Activated naive CD4-positive, alpha-beta T cell treated with anti-CD3 and anti-CD28 coated beads, Interleukin-2, amount 50 U/mL, for 16 hours (primary cell): Measurements from ENCODE around the gene TNFSF10.
A peak's percentile ranks its signal among the peaks of the same experiment; 100 is the strongest.
"Not testable (repeated sequence)": the region's sequence is repeated elsewhere in the genome, so short reads cannot be mapped to it uniquely, and the experiment has no call there.

Source experiments
- DNase-seq: peaks from one replicate; pipeline ENCODE4 v3.0.0-alpha.2; 2020

The TNFSF10 gene

DNA sequence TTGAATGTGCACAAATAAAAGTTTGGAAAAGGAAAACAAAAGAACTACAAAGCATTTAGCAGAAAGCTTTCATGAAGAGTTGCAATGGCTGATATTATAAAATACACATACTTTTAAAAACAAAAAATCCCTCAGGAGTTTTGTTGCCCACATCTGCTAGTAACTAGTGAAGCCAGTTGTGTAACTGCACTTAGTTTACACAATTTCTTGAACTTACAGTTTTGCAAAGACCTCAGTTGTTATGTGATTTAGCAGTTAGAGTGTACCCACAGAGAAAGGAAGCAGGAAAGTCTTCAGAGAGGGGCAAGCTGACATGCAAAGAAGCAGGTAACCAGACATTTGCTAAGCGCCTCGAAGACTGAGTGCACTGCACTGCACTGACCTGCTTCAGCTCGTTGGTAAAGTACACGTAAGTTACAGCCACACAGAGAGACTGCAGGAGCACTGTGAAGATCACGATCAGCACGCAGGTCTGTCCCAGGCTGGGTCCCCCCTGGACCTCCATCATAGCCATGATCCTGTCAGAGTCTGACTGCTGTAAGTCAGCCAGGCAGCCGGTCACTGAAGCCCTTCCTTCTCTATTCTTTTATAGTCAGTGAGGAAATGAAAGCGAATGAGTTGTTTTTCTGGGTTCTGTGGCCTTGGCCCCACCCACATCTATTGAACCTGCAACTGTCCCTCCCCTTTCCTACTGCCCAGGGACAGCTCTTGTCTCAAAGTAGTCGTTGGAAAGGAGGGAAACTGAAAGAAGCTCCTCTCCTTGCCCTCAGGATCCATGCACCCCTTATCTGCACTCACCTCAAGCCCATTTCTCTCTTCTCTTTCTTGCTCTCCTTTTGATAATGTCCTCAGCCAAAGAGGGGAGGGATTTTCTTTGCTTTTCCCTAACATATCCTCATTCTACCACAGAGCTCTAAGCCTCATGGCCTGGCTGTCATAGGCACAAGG lies at the start of gene TNFSF10:
Gene TNFSF10 (minus strand): TSS at position 560 of the 948 bp plus-strand sequence. CDS start 46 bp downstream, at position 514.
- peak; percentile 56 for DNase-seq

GRCh38 chr3:172569128-172570008 lies 46.1 kb upstream of the TNFSF10 start:
- DNase-seq = no peak

GRCh38 chr3:172568701-172569100 lies 45.5 kb upstream of the TNFSF10 start:
- no peak for DNase-seq

DNA sequence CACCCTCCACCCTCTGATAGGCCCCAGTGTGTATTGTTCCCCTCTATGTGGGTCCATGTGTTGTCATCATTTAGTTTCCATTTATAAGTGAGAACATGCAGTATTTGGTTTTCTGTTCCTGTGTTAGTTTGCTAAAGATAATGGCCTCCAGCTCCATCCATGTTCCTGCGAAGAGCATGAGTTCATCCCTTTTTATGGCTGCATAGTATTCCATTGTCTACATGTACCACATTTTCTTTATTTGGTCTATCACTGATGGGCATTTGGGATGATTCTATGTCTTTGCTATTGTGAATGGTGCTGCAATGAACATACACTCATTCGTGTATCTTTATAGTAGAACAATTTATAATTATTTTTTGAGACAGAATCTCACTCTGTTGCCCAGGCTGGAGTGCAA lies 43.6 kb upstream of the TNFSF10 start:
- DNase-seq = not testable (repeated sequence)

DNA sequence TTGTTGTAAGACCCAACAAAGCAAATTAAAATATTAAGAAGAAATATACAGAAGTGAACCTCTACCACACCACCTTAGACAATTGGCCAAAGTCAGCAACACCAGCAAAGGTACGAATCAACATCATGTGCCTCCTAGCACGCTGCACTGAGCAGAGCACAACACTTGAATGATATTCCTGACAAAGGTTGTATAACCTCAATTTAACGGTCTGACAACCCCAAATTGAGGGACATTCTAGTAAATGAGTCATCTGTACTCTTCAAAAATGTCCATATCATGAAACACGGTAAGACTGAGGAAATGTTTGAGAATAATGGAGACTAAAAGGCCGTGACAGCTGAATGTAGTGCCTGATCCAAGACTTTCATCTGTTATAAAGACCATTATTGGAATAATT lies 41.3 kb upstream of the TNFSF10 start:
- DNase-seq = no peak

GRCh38 chr3:172562871-172563865 lies 39.9 kb upstream of the TNFSF10 start:
- peak; percentile 29 for DNase-seq

DNA sequence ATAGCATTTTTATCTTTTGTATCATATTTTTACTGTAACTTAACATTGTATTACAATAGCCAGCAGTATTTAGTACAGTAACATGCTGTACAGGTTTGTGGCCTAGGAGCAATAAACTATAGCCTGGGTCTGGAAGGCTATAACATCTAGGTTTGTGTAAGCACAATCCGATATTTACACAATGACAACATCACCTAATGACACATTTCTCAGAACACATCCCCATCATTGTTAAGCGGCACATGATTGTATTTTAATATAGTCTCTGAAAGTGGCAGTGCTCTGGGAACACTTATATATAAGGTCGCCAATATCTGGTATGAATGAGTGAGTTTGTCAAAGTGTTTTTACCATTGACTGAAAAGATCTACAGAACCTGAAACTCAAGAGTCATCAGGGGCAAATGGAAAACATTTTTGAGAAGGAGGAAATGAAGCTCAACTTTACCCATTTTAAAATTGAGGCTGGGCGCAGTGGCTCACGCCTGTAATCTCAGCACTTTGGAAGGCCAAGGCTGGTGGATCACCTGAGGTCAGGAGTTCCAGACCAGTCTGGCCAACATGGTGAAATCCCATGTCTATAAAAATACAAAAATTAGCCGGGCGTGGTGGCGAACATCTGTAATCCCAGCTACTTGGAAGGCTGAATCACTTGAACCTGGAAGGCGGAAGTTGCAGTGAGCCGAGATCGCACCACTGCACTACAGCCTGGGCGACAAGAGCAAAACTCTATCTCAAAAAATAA lies 38.8 kb upstream of the TNFSF10 start:
- DNase-seq = peak; percentile 18

DNA sequence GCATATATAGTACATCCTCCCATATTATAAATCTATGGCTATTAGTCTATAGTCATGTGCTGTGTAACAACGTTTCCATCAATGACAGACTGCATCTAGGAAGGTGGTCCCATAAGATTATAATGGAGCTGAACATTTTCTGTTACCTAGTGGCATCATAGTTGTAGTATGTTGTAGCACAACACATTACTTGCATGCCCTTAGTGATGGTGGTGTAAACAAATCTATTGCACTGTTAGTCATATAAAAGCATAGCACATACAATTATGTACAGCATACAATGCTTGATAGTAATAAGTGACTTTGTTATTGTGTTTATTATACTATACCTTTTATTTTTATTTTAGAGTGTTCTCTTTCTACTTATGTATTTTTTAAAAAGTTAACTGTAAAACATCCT lies 37.4 kb upstream of the TNFSF10 start:
- DNase-seq = no peak

- no peak for DNase-seq
Measured at GRCh38 chr3:172560026-172560425, 36.8 kb upstream of the TNFSF10 start.

- no peak for DNase-seq
Measured at GRCh38 chr3:172559020-172559419, 35.8 kb upstream of the TNFSF10 start.

DNA sequence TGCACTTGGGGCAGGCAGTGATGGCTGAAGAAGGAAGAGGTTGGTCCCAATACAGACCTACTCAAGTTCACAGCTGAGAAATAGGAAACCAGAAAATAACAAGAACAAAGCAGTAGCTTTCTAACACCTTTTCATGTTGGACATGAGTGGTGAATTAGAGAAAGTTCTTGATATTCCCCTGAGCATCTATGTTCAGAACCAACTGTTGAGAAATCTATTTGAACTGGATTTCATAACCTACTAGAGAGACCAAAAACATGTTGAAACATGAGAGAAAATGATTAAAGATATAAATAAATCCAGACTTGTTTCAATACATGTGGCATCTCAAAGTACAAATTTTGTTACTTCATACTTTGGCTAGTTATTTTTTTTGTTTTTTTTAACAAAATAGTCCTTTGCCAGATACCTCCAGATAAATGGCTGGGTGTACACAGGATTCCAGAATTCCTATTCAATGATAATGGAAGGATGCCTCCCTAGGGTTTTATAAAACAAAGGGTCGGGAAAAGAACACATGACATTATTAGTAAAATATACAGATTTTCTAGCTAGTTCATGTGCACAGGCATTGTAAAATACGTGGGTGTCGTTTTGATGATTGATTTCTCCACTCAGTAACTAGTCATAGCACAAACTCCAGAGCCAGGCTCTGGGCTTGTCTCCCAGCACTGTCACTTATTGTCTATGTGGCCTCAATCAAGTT lies 34.4 kb upstream of the TNFSF10 start:
- DNase-seq = peak; percentile 18

DNA sequence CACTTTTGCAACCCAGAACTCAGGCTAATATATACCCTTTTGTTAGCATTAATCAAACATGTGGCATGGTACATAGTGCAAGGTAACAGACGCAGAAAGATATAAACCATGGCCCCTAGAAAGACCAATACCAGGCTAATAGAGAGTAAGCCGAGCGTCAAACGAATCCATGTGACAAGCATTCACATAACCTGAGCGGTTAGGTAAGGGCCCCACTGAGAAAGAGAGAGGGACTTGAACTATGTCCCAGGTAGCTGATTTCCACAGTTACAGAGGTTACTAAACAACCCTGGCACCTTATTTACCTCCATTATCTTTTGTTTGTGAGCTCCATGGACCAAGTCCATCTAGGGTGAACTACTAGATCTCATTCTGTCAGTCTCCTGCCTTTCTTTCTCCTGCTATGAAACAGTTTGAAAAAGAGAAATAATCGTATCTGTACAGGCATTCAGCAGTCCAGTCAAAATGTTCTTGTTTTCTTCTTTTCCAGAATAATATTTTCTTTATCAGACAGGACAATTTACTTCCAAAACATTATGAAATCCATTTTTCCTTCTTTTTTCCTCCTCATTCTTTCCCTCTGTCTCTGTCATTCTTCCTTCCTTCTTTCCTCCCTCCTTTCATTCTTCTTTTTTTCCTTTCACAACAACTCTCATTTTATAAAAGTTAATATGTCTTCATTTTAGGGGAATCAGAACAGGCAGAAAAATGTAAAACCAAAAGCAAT lies 30.5 kb upstream of the TNFSF10 start:
- no peak for DNase-seq

DNA sequence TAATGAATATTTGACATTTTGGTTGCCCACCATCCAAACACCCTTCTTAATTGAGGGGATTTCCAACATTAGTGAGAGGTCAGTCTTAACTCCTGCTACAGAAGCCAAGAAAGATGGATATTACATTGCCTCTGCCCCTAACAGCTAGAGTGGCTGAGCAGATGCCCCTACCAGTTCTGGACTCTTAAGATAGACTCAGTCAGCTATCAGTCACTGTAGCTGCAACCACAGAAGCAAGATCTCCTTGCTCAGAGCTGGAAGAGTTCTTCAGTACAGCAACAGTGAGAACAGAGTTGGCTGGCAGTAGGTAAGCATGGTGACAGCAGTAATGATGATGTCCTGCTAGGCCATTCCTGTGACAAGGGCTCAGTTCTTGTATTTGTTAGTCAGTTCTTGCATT lies 29.4 kb upstream of the TNFSF10 start:
- DNase-seq = no peak

GRCh38 chr3:172551874-172552273 lies 28.6 kb upstream of the TNFSF10 start:
- no peak for DNase-seq

GRCh38 chr3:172550347-172550943 lies 27.2 kb upstream of the TNFSF10 start:
- DNase-seq = peak; percentile 83

DNA sequence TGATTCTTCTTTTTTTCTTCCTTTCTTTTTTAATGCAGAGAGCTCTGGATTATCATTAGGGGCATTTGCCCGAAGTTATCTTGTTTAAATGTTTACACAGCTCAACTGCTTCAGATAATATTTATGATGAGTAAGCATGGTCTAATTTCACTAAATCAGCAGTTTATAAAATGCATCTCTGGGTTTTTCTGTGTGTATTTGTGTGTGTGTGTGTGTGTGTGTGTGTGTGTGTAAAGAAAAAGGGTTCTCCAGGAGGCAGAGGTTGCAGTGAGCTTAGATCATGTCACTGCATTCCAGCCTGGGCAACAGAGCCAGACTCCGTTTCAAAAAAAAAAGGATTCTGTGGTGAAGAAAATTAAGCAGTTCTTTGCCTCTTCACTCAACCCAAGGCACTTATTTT lies 25.9 kb upstream of the TNFSF10 start:
- DNase-seq = no peak

- no peak for DNase-seq
Measured at GRCh38 chr3:172546628-172547214, 23.5 kb upstream of the TNFSF10 start.

DNA sequence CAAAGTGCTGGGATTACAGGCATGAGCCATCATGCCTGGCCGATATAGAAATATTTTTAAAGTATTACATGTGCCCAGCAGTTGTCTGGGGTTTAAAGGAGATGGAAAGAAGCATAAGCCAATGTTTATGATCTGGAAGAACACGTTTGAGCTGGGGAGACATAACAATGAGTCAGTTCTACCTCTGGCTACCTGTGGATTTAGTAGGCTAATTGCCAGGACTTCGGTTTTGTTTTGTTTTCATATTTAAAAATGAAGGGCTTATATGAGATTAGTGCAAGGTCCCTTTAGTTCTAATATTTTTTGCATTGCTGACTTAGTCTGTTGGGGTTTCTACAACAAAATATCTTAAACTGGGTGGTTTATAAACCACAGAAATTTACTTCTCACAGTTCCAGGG lies 22.9 kb upstream of the TNFSF10 start:
- DNase-seq = no peak

DNA sequence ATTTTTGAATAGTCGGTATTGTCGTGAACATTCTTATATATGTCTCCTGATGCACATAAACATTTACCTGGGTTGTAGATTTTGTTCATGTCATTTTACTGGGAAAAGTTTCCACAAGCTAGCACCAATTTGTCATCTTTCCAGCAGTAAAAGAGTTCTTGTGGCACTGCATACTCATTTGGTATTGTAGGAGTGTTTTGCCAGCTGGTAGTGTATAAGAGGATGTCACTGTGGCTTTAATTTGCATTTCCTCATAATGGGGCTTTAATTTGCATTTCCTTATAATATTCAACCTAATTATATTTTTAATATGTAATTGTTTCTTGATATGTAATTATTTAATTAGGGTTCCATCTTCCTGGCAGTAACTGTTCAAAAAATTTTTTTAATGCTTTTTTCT lies 21.2 kb upstream of the TNFSF10 start:
- no peak for DNase-seq
